GM06990 (cell line): Measurements from ENCODE around the gene HES5.

Source experiments
- DNase-seq: peaks from one replicate; pipeline ENCODE4 v3.0.0-alpha.2; 2011; ENCODE audit not compliant: insufficient read length; ENCODE audit errors: extremely low read depth
- H3K27me3 ChIP-seq: replicated peaks from 2 replicates; pipeline ENCODE4 v1.6.0; 2011; ENCODE audit warnings: low read length; ENCODE audit not compliant: control insufficient read depth, insufficient read depth
- H3K36me3 ChIP-seq: 2 replicates; pipeline ENCODE4 v1.5.1; 2011; ENCODE audit warnings: low read length; ENCODE audit not compliant: control insufficient read depth, insufficient read depth
- H3K4me3 ChIP-seq: replicated peaks from 2 replicates; pipeline ENCODE4 v1.5.1; 2011; ENCODE audit warnings: low read depth, mild to moderate bottlenecking, control low read depth, low read length
- TF ChIP-seq, protein P1 (sequence below): IDR thresholded peaks from 2 replicates; pipeline ENCODE4 v1.5.1; 2011; ENCODE audit warnings: low read length, control low read depth, mild to moderate bottlenecking, inconsistent platforms; ENCODE audit not compliant: insufficient read depth, poor library complexity, severe bottlenecking

Gene HES5

DNA sequence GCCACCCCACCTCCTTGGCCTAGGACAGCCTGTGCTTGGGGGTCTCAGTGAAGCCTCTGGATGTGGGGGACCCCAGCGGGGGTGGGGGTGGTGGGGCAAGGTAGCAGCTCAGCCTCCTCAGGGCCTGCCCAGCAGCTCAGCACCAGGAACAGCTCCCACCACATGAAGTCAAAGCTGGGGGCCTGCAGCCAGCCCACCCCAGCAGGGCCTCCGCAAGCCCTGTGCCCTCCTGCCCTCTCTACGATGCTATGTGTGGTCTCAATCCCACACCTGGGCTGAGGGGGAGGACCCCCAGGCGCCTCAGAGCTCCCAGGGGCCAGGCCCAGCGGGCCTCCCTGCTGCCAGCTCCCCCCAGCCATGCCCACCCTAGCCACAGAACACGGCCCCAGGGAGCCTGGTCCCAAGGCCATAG is 22.3 kb downstream of the HES5 start:
- Histone ChIP-seq H3K27me3 (no peaks in the 10 kb centered on the region), H3K36me3 (peaks cover 26% of the 10 kb centered on the region), H3K4me3 (no peak overlapping the region)
- TF ChIP-seq, protein P1, sequence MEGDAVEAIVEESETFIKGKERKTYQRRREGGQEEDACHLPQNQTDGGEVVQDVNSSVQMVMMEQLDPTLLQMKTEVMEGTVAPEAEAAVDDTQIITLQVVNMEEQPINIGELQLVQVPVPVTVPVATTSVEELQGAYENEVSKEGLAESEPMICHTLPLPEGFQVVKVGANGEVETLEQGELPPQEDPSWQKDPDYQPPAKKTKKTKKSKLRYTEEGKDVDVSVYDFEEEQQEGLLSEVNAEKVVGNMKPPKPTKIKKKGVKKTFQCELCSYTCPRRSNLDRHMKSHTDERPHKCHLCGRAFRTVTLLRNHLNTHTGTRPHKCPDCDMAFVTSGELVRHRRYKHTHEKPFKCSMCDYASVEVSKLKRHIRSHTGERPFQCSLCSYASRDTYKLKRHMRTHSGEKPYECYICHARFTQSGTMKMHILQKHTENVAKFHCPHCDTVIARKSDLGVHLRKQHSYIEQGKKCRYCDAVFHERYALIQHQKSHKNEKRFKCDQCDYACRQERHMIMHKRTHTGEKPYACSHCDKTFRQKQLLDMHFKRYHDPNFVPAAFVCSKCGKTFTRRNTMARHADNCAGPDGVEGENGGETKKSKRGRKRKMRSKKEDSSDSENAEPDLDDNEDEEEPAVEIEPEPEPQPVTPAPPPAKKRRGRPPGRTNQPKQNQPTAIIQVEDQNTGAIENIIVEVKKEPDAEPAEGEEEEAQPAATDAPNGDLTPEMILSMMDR: no peak
- DNase-seq: no peak

DNA sequence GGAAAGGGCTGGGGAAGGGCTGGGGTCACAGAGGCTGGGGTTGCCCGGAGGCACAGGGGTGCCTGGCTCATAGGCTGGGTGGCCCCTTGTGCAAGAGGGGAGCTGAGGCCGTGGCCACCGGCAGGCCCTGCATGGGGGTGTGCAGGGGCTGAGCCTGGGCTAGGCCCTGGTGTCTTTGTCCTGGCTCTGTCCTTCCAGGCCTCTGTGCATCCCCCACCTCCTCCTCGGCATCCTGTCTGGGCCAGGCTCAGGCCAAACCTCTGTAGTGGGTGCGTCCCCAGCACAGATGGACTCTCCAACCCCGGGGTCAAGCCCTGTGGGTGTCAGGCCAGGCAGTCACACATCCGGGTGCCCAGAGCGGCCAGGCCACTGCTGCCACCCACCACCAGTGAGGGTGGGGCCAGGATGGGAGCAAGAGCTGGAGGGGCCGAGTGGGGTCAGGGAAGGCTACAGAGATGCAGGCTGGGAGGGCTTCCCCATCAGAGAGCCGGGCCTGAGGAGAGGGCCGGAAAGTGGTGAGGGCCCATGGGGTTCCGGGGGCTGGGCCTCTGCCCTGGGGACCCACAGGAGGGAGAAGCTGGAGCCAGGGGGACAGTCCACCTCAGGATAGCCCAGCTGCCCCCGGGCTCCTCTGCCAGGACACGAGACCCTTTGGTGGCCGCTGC is 23.0 kb downstream of the HES5 start:
- Histone ChIP-seq H3K36me3 (peaks cover 23% of the 10 kb centered on the region), H3K27me3 (no peaks in the 10 kb centered on the region), H3K4me3 (no peak overlapping the region)
- DNase-seq: no peak
- TF ChIP-seq, protein P1: no peak

DNA sequence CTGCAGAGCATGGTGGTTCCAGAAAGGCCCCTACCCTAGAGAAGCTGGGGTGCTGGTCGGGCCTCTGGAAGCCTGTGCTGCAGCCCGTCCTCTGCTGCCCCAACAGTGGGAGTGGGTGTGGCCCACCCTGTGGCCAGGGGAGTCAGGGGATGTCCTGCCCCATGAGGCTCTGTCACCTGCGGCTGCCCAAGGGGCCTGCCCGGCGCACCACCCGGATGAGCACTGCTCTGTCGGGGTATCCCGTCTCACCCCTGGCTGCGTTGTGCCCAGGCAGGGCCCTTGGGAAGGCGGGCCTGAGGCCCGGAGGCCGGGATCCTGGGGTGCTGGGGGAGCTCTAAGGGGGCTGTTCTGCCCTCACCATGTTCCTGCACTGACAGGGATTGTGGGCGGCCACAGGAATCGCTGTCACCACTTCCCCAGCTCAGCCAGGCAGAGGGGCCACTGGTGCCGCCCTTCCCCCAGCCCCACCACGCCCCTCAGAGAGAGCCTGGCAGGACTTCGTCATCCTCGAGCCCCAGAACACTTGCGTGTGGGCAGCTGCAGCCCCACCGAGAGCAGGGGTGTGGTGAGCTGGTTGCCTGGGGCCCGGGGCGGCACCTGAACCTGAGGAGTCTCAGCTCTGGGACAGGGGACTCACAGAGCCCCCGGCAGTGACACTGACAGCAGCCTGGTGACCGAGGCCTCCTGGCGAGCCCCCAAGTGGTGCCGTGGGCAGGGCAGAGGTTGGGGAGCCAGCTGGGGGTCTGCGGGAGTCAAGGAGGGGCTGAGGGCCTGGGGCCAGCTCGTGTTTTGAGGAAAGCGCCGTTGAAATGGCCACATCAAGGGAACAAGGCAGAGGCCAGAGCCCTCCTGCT is 23.8 kb downstream of the HES5 start:
- no peak for DNase-seq
- H3K27me3 ChIP-seq: no peaks in the 10 kb centered on the region
- peaks cover 18% of the 10 kb centered on the region for H3K36me3 ChIP-seq
- TF ChIP-seq, protein P1: no peak
- H3K4me3 ChIP-seq: no peak overlapping the region

DNA sequence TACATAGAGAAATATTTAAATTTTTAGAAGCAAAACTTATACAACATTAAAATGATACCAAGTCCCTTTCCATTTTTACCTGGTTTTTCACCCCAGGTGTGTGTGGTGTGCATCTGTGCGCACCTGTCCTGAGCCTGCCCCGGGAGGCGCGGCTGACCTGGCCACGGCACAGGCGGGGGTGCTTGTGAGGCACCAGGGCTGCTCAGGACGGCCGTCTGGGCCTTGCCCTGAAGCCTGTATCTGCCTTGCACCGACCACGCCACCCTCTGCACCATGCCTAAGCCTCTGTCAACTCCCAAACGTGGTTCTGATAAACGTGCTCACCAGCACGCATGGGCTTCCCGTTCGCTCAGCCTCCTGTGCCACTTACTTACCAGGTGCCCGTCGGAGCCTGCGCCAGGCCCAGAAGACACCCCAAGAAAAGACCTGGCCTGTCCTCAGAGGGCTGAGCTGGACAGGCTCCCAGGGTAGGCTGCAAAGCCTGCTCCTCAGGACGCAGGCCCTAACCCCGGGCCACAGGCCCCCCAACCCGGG is 24.5 kb downstream of the HES5 start:
- H3K27me3 ChIP-seq: no peaks in the 10 kb centered on the region
- no peak for DNase-seq
- TF ChIP-seq, protein P1: no peak
- H3K36me3 ChIP-seq: peaks cover 13% of the 10 kb centered on the region
- no peak overlapping the region for H3K4me3 ChIP-seq

DNA sequence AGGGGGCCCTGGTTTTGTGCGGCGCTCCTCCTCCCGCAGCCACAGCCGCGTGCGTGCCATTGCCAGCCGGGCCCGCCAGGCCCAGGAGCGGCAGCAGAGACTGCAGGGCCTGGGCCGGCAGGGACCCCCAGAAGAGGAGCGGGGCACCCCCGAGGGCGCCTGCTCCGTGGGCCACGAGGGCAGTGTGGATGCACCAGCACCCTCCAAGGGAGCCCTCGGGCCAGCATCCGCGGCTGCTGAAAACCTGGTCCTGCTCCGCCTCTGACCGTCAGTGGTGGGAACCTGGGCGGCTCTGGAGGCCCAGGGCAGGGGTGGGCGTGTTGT is 25.2 kb downstream of the HES5 start:
- Histone ChIP-seq H3K27me3 (no peaks in the 10 kb centered on the region), H3K36me3 (peaks cover 8% of the 10 kb centered on the region), H3K4me3 (no peak overlapping the region)
- TF ChIP-seq, protein P1: no peak
- DNase-seq: no peak
